SK-N-SH (cell line): ENCODE results near the gene NSG2. TPM values are rescaled to one million over a fixed set of nuclear protein-coding genes. Genes with fewer than 3 reads are reported as not detected.

ENCODE experiments used
- CTCF ChIA-PET: fragments of 300-600, 350-600 bp; formaldehyde crosslinking; extraction: SDS; loops from one replicate; lab custom pipeline; 2021; lab: Yijun Ruan, JAX
- POLR2A ChIA-PET: fragments of 350-600 bp; sonication (Branson Sonifier 250); formaldehyde crosslinking; extraction: SDS; loops from one replicate; lab custom pipeline; 2020; ENCODE audit warnings: antibody characterized with exemption, inconsistent platforms; lab: Yijun Ruan, JAX
- DNase-seq: peaks from one replicate; pipeline ENCODE4 v3.0.0; 2012
- H2AFZ ChIP-seq: fragments of 200-600 bp; sonication (generic); 2 replicates; pipeline ENCODE4 v1.8.1; 2016; ENCODE audit warnings: antibody characterized with exemption, mild to moderate bottlenecking, low read depth
- H3F3A ChIP-seq: fragments of 200-600 bp; sonication (generic); replicated peaks from 2 replicates; pipeline ENCODE3; 2016; ENCODE audit warnings: antibody characterized with exemption, mild to moderate bottlenecking; ENCODE audit not compliant: insufficient read depth
- H3K27ac ChIP-seq, 2 experiments: fragments of 200-500 bp in 1 of 2; fragments of 200-600 bp in 1 of 2; sonication (Bioruptor generic) in 1 of 2; sonication (generic), shearing (Covaris generic) in 1 of 2; 2 replicates each; pipeline versions ENCODE4 v1.5.1 to v1.6.1; 2014 to 2016; ENCODE audit warnings: low read depth in 2 of 2, inconsistent platforms in 1 of 2, low read length in 1 of 2, mild to moderate bottlenecking in 1 of 2, mixed read lengths in 1 of 2
- H3K27me3 ChIP-seq: fragments of 200-600 bp; sonication (generic), shearing (Covaris generic); 2 replicates; pipeline ENCODE4 v1.6.1; 2016; ENCODE audit warnings: mixed run types; ENCODE audit not compliant: insufficient read depth
- H3K36me3 ChIP-seq, 2 experiments: fragments of 200-500 bp in 1 of 2; fragments of 200-600 bp in 1 of 2; sonication (Bioruptor generic) in 1 of 2; sonication (generic) in 1 of 2; replicated peaks in 1 of 2; 2 replicates each; pipeline versions ENCODE3 to v1.5.1; 2014 to 2016; ENCODE audit warnings: low read length in 1 of 2, mild to moderate bottlenecking in 1 of 2; ENCODE audit not compliant: insufficient read depth in 2 of 2, control insufficient read depth in 1 of 2
- H3K4me1 ChIP-seq, 2 experiments: fragments of 200-500 bp in 1 of 2; fragments of 200-600 bp in 1 of 2; sonication (Bioruptor generic) in 1 of 2; sonication (generic), shearing (Covaris generic) in 1 of 2; 2 replicates each; pipeline versions ENCODE4 v1.5.1 to v1.6.1; 2014 to 2016; ENCODE audit warnings: low read depth in 1 of 2, low read length in 1 of 2, mixed run types in 1 of 2; ENCODE audit not compliant: insufficient read depth in 2 of 2, control insufficient read depth in 1 of 2
- H3K4me2 ChIP-seq: fragments of 200-600 bp; sonication (generic), shearing (Covaris generic); 2 replicates; pipeline ENCODE4 v1.6.1; 2017; ENCODE audit warnings: mixed run types
- H3K4me3 ChIP-seq, 2 experiments: fragments of 200-500 bp in 1 of 2; fragments of 200-600 bp in 1 of 2; sonication (Bioruptor generic) in 1 of 2; sonication (generic), shearing (Covaris generic) in 1 of 2; 2 replicates each; pipeline versions ENCODE4 v1.5.1 to v1.8.1; 2014 to 2016; ENCODE audit warnings: low read depth in 2 of 2, inconsistent platforms in 1 of 2, low read length in 1 of 2, mild to moderate bottlenecking in 1 of 2, mixed read lengths in 1 of 2, moderate library complexity in 1 of 2
- H3K79me2 ChIP-seq: fragments of 200-600 bp; sonication (generic); 2 replicates; pipeline ENCODE4 v1.8.1; 2017; ENCODE audit warnings: mild to moderate bottlenecking; ENCODE audit not compliant: insufficient read depth
- H3K9ac ChIP-seq: fragments of 200-600 bp; sonication (generic); 2 replicates; pipeline ENCODE4 v1.6.1; 2017; ENCODE audit warnings: mixed run types
- H3K9me2 ChIP-seq: fragments of 200-600 bp; sonication (generic); 2 replicates; pipeline ENCODE4 v1.6.1; 2017; ENCODE audit warnings: mixed run types
- H3K9me3 ChIP-seq: fragments of 200-600 bp; sonication (generic); 2 replicates; pipeline ENCODE4 v1.6.1; 2017; ENCODE audit warnings: mixed run types, mild to moderate bottlenecking, moderate library complexity
- H4K20me1 ChIP-seq: fragments of 200-600 bp; sonication (generic); 2 replicates; pipeline ENCODE4 v1.6.1; 2017; ENCODE audit warnings: mild to moderate bottlenecking, mixed run types; ENCODE audit not compliant: insufficient read depth
- FOSL2 ChIP-seq: IDR thresholded peaks from 2 replicates; pipeline ENCODE4 v1.4.0; 2012; ENCODE audit warnings: low read depth, mild to moderate bottlenecking, moderate library complexity, borderline replicate concordance
- GABPA ChIP-seq: IDR thresholded peaks from 2 replicates; pipeline ENCODE4 v1.4.0; 2012; ENCODE audit warnings: low read depth, mild to moderate bottlenecking
- GATA2 ChIP-seq: sonication (generic); formaldehyde crosslinking; IDR thresholded peaks from 2 replicates; pipeline ENCODE4 v1.5.0; 2020; ENCODE audit warnings: mild to moderate bottlenecking, missing genetic modification reagents
- IRF3 ChIP-seq: fragments of 150-350 bp; IDR thresholded peaks from 2 replicates; pipeline ENCODE4 v1.6.1; 2016; ENCODE audit warnings: mild to moderate bottlenecking, low read depth, low read length
- MXI1 ChIP-seq: IDR thresholded peaks from 2 replicates; pipeline ENCODE4 v1.6.1; 2012; ENCODE audit warnings: mild to moderate bottlenecking, low read depth, low read length, improper control_type of control experiment
- RCOR1 ChIP-seq: fragments of 150-350 bp; IDR thresholded peaks from 2 replicates; pipeline ENCODE4 v1.6.1; 2017; ENCODE audit warnings: antibody characterized with exemption, low read length
- REST ChIP-seq: IDR thresholded peaks from 2 replicates; pipeline ENCODE4 v1.6.1; 2012; ENCODE audit warnings: mild to moderate bottlenecking, low read depth, low read length, moderate library complexity
- SIN3A ChIP-seq: IDR thresholded peaks from 2 replicates; pipeline ENCODE4 v1.6.1; 2012; ENCODE audit warnings: low read depth, mild to moderate bottlenecking, low read length, moderate library complexity, borderline replicate concordance
- TAF1 ChIP-seq: IDR thresholded peaks from 2 replicates; pipeline ENCODE4 v1.6.1; 2012; ENCODE audit warnings: low read depth, mild to moderate bottlenecking, low read length, moderate library complexity, borderline replicate concordance
- YY1 ChIP-seq: IDR thresholded peaks from 2 replicates; pipeline ENCODE4 v1.4.0; 2012; ENCODE audit warnings: low read depth, mild to moderate bottlenecking
- WGBS: methylation state at CpG from one replicate; pipeline ENCODE4 v1.1.6; 2017; ENCODE audit warnings: low lambda C conversion rate; 5-methylcytosine and 5-hydroxymethylcytosine counted together
- polyA plus RNA-seq, 3 experiments: library from polyadenylated mRNA; depleted of rRNA; stranded (reverse); fragments of >200 nt; gene quantifications; 2 replicates each; pipeline ENCODE4 v1.2.3, GENCODE V29; 2012
- TF ChIP-seq, protein P1 (sequence below): IDR thresholded peaks from 2 replicates; pipeline ENCODE4; 2012
- TF ChIP-seq, protein P2 (sequence below): fragments of 200-600 bp; sonication (generic); IDR thresholded peaks from 2 replicates; pipeline ENCODE4 v1.6.1; 2017; ENCODE audit warnings: antibody characterized with exemption, mild to moderate bottlenecking, moderate library complexity

NSG2 gene
- polyA plus RNA-seq, 1 of the 3 experiments (the other 2 are of a cell fraction) = 4.3 TPM

GRCh38 chr5:174097486-174098185 is 52.1 kb downstream of the NSG2 start:
- Histone ChIP-seq H3K27ac (peak overlapping the region in 1 of 2 experiments; percentile 1; a peak in 1 of 4 replicates), H3F3A (no peaks in the 10 kb centered on the region), H4K20me1 (no peaks in the 10 kb centered on the region), H3K27me3 (no peaks in the 10 kb centered on the region), H3K9me2 (no peaks in the 10 kb centered on the region), H3K9ac (no peak overlapping the region), H3K79me2 (no peaks in the 10 kb centered on the region), H3K36me3 (no peaks in the 10 kb centered on the region), H3K4me1 (peaks cover 0 to 59% of the 10 kb centered on the region in 2 experiments; a peak in 2 of 4 replicates), H3K4me3 (no peak overlapping the region), H3K4me2 (no peak overlapping the region), H2AFZ (no peak overlapping the region), H3K9me3 (no peaks in the 10 kb centered on the region)
- DNase-seq = no peak
- POLR2A ChIA-PET = no interaction called here
- no peak for TF ChIP-seq TAF1
- TF ChIP-seq RCOR1 = no peak
- no peak for TF ChIP-seq GABPA
- no peak for TF ChIP-seq REST
- TF ChIP-seq, protein P1, sequence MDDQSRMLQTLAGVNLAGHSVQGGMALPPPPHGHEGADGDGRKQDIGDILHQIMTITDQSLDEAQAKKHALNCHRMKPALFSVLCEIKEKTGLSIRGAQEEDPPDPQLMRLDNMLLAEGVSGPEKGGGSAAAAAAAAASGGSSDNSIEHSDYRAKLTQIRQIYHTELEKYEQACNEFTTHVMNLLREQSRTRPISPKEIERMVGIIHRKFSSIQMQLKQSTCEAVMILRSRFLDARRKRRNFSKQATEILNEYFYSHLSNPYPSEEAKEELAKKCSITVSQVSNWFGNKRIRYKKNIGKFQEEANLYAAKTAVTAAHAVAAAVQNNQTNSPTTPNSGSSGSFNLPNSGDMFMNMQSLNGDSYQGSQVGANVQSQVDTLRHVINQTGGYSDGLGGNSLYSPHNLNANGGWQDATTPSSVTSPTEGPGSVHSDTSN = no peak
- TF ChIP-seq, protein P2, sequence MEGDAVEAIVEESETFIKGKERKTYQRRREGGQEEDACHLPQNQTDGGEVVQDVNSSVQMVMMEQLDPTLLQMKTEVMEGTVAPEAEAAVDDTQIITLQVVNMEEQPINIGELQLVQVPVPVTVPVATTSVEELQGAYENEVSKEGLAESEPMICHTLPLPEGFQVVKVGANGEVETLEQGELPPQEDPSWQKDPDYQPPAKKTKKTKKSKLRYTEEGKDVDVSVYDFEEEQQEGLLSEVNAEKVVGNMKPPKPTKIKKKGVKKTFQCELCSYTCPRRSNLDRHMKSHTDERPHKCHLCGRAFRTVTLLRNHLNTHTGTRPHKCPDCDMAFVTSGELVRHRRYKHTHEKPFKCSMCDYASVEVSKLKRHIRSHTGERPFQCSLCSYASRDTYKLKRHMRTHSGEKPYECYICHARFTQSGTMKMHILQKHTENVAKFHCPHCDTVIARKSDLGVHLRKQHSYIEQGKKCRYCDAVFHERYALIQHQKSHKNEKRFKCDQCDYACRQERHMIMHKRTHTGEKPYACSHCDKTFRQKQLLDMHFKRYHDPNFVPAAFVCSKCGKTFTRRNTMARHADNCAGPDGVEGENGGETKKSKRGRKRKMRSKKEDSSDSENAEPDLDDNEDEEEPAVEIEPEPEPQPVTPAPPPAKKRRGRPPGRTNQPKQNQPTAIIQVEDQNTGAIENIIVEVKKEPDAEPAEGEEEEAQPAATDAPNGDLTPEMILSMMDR = no peak
- no peak for TF ChIP-seq SIN3A
- no peak for TF ChIP-seq IRF3
- TF ChIP-seq GATA2 (CRISPR knock-in tag) = no peak
- TF ChIP-seq MXI1 = no peak
- no peak for TF ChIP-seq YY1
- no peak for TF ChIP-seq FOSL2
- 31% methylated on average over 4 of the region's 4 CpGs for WGBS
- CTCF ChIA-PET = interaction anchor here (0.9 to 1.8 kb wide), 5 partner anchors 52 to 219 kb away, joined by 3 to 9 read pairs (median 3); partner anchors contain the start of gene NSG2
